Fibroblast of skin of back (primary cell): ENCODE measurements around the gene SPRED3. TPM values are rescaled to one million over a fixed set of nuclear protein-coding genes. Genes with fewer than 3 reads are reported as not detected.
"Not testable (repeated sequence)": the region's sequence is repeated elsewhere in the genome, so short reads cannot be mapped to it uniquely, and the experiment has no call there.

ENCODE experiments used
- DNase-seq: peaks from one replicate; pipeline ENCODE4 v3.0.0-alpha.2; 2013
- polyA plus RNA-seq, 2 experiments: library from polyadenylated mRNA; unstranded; fragments of 120-200 nt; gene quantifications; one replicate each; pipeline ENCODE4 v1.2.1, GENCODE V29; 2013; ENCODE audit not compliant: insufficient read length in 2 of 2

SPRED3 gene, protein sequence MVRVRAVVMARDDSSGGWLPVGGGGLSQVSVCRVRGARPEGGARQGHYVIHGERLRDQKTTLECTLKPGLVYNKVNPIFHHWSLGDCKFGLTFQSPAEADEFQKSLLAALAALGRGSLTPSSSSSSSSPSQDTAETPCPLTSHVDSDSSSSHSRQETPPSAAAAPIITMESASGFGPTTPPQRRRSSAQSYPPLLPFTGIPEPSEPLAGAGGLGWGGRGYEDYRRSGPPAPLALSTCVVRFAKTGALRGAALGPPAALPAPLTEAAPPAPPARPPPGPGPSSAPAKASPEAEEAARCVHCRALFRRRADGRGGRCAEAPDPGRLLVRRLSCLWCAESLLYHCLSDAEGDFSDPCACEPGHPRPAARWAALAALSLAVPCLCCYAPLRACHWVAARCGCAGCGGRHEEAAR
- 7.2 TPM for polyA plus RNA-seq (2013, experiment 1 of 2; ENCODE audit: insufficient read length)
- 4.3 TPM for polyA plus RNA-seq (2013, experiment 2 of 2; ENCODE audit: insufficient read length)

DNA sequence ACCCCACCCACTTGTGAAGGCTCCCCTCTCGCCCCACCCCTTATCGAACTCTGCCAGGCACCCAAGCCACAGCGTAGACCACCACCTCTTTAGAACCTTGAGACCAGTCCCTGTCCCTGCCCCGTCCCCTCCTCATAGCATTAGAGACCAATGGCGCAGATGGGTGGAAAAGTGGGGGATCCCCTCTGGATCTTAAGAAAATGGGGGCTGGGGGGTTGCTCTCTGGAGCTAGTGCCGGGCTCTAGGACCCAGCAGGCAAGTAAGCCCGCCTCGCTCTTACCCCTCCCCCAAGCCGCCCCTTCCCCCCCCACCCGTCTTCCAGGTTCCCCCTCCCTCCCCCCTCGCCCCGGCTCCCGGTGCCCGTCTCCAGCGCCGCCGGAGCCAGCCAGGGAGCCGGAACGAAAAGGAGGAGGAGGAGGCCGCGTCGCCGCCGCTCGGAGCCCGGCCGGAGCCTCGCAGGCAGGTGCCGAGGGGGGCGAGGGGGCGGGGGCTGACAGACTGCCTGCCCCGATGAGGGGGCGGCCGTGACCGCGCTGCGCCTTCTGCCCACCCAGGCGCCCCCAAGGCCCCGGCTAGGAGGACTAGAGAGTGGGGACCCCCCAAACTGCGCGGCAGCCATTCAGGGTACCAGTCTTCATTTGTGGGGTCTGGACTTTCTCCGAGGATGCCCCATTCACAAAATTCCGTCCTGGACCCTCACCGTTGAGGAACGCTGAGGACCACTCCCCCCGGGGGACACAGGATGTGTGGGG is at the start of gene SPRED3:
Gene SPRED3 (plus strand): TSS at position 349 of the 752 bp plus-strand sequence. CDS start 1,606 bp downstream, outside the sequence.
- DNase-seq = peak; percentile 69

DNA sequence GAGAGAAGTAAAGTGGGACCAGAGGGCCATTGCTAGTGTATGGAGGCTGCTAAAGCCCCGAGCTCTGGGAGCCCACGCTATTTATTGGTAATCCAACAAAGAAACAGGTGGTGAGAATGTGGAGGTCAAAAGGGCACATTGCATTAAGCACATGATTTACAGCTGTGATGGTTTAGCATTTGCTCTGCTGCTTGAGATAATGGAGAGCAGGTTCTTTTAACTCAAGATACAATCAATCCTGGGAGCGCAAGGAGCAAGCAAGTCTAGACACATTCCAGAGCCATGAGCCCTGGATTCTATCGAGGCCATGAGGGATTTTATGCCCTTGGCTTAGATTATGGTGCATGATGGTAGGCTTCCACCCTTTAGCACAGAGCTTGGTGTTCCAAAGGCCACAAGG is 49.5 kb upstream of the SPRED3 start:
- DNase-seq = peak; percentile 23

DNA sequence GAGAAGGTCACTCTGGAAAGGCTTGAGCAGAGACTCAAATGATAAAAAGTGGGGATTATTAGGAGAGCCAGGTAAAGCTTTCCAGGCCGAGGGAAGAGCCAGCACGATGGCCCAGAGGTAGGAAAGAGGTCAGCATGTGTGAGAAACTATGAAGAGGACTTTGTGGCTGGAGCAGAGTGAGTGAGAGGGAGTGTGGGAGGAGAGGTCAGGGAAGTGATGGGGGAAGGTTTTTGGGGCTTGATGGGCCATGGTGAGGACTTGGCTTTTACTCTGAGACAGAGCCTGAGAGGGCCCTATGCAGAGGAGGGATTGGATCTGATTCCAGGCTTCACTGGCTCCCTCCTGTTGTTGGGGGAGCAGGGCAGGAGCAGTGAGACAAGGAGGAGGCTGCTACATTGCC is 47.6 kb upstream of the SPRED3 start:
- DNase-seq = no peak

DNA sequence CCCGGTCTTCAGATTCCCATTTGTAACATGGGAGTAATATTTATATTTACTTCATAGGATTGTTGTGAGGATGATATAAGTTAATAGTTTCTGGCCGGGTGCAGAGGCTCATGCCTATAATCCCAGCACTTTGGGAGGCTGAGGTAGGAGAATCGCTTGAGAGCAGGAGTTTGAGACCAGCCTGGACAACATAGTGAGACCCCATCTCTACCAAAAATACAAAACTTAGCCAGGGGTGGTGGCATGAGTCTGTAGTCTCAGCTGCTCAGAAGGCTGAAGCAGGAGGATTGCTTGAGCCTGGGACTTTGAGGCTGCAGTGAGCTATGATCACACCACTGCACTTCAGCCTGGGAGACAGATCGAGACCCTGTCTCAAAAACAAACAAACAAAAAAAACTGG is 41.7 kb upstream of the SPRED3 start:
- DNase-seq = no peak

DNA sequence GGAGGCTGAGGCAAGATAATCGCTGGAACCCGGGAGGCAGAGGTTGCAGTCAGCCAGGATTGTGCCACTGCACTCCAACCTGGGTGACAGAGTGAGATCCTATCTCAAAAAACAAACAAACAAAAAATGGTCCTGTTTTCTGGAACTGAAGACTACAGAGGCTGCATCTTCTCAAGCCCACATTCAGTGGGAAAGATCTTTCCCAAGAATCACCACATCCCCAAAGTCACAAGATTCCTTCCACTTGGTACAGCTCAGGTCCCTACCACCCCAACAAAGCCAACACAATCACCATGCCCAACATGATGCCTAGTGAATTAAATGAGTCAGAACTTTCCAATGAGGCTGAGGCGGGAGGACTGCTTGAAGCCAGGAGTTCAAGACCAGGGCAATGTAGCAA is 37.6 kb upstream of the SPRED3 start:
- no peak for DNase-seq

DNA sequence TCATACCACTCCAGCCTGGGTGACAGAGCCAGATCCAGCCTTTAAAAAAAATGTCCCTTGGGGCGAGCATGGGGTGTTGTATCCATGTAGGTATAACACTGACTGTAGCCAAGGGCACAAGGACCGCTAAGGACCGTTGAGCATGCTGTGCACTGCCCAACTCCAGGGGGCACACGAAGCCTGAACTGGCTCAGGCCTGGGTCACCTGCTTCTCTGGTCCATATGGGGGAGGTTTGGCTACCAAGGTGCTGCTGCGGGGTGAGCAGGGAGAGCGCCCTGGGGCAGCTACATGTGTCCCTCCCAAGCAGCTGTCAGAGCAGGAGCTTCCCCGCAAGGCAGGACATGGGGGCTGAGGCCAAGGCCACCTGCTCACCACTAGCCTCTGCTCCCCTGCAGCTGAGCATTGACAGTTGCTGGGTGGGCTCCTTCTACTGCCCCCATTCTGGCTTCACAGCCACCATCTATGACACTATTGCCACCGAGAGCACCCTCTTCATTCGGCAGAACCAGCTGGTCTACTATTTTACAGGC is 36.6 kb upstream of the SPRED3 start:
- DNase-seq = no peak

DNA sequence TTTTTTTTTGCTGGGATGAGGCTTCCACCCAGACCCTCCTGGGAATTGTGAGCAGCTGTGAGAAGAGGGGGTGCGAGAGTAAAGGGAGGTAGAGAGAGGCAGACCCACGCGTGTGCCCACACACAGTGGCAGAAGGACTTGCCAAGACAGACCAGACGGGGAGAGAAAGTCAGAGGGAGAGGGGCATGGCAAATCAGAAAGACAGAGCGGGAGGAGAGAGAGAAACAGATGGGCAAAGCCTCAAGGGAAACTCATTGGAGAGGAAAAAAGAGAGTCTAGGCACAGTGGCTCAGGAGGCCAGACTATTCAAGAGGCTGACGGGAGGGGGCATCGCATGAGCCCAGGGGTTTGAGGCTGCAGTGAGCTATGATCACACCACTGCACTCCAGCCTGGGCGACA is 35.9 kb upstream of the SPRED3 start:
- DNase-seq = no peak

DNA sequence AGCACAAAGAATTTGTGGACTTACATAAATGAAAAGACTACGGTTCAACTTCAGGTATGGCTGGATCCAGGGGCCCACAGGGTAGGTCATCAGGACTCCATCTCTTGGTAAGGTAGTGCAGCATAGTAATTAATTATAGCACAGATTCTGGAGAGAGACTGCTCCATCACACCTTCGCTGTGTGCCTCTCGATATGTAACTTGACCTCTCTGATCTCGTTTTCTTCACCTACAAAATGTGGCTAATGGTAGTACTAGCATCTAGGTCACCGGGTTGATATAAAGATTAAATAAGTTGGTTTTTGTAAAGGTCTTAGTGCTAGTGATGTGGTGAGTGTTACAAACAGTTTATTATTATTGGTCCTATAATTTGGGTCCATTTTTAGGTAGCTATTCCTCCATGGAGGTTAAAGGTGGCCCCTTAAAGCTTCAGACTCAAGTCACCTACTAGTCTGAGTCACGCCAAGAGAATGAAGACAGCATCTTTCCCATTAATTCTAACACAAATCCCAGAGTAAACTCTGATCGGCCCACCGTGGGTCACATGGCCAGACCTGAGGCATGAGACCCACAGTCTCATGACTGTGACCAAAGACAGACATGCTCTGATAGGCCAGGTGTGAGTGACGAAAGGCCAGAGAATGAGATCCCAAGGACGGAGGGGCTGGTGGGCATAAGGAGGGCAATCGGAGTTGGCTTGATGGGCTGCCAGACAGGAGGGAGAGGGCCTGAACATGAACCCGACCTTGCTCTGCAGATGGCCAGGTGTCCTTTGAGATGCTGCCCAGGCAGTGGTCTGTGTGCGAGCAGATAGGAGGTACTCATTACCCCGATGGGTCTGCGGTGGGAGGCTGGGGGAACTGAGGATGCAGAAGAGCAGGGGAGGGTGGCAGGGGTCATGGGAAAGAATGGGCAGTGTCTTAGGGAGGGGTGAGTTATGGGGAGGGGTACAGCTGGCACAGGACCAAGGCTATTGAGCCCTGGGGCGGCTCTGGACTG is 32.5 kb upstream of the SPRED3 start:
- no peak for DNase-seq

DNA sequence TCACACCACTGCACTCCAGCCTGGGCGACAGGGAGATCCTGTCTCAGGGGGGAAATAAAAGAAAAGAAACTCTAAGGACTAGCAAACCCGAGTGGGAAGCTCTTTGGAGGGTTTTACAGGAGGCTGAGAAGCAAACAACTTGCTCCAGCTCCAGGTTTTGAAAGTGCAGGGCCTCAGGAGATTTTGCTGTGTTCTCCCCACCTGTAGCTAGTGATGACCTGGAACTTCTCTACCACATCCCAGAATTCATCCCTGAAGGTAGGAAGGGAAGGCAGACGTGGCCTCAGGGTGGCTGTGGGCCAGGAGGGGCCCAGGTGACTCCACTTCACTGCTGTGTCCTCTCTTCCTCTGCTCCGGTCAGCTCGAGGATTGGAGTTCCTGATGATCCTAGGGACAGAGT is 30.4 kb upstream of the SPRED3 start:
- DNase-seq = no peak

DNA sequence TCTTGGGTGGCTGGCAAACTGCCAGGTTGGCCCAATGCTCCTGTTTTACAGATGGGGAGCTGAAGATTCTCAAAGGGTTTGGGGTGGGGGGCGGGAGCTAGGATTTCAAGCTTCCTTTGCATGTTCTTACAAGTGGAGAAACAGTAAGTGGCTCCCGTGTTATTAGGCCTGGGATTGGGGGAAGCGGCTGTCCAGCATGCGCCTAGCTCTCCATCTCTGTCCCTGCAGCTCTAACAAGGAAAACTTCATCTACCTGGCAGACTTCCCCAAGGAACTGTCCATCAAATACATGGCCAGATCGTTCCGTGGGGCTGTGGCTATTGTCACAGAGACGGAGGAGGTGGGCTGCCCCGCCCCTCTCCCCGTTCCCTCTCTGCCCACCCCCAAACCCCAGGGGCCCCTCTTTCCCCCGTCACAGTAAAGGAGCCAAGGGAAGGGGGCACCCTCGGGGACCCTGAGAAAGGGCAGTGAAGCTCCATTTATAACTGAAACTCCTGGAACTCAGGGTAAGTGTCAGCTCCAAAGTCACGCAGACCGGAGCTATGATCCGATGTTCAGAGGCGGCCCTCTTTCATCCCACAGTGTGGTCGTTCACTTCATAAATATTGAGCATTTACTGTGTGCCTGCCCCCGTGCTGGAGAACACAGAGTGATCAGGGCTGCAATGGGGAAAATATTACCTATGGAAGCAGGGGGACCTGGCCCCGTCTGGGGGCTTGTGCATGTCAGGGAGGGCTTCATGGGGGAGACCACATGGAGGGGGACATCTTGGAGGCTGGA is 29.1 kb upstream of the SPRED3 start:
- DNase-seq = no peak

DNA sequence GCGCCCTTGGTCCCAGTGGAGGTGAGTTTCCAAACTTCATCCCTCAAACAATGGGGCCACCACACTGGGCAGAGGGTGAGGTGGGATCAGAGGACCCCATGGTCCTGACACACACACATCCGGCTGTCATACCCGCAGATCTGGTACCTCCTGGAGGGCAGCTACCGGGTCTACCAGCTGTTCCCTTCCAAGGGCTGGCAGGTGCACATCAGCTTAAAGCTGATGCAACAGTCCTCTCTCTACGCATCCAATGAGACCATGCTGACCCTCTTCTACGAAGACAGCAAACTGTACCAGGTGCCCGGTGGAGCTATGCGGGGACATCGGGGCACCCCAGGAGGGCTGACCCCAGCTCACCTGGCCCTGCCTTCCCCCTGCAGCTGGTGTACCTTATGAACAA is 28.1 kb upstream of the SPRED3 start:
- no peak for DNase-seq

DNA sequence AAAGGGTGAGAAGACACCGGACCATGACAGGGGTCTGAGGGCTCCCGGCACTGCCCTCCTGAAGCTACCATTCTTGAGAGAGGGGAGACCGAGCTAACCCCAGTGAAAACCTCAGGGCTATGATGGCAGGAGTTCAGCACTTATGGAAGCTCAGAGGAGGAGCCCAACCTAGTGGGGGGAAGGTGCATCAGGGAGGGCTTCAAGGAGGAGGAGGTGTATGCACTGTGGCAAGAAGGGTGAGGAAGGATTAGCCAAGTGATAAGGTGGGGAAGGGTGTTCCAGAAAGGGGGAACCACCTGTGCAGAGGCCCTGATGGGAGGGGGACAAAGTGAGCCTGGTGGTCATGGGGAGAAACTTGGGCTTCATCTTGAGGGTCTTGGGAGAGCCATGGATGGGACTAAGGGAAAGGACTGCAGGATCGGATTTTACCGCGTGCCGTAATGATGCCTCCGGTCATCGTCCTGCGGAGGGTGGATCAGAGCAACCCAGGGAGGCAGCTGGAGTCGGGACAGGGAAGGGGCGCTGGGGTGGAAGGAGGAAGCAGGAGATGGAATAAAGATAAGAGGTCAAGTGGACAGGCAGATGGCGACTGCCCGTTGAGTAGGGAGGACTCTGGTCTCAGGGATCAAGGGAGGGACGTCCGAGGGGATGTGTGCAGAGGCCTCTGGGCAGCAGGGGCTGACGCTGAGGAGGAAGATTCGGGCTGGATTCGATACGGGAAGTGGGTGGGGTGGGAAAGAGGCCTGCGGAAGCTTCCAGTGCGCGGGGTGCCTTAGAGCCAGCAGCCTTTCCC is 27.5 kb upstream of the SPRED3 start:
- no peak for DNase-seq

DNA sequence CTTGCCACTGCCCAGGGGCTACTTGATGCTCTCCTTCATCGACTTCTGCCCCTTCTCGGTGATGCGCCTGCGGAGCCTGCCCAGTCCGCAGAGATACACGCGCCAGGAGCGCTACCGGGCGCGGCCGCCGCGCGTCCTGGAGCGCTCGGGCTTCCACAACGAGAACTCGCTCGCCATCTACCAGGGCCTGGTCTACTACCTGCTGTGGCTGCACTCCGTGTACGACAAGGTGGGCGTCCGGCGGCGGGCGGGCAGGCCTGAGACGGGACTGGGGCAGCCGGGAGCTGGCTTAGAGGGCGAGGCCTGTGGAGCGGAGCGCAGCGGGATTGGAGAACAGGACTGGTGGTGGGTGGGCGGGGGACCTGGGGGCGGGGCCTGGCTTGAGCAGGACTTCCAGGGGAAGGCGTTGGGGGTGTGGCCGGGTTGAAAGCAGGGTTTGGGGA is 26.8 kb upstream of the SPRED3 start:
- peak; percentile 77 for DNase-seq

DNA sequence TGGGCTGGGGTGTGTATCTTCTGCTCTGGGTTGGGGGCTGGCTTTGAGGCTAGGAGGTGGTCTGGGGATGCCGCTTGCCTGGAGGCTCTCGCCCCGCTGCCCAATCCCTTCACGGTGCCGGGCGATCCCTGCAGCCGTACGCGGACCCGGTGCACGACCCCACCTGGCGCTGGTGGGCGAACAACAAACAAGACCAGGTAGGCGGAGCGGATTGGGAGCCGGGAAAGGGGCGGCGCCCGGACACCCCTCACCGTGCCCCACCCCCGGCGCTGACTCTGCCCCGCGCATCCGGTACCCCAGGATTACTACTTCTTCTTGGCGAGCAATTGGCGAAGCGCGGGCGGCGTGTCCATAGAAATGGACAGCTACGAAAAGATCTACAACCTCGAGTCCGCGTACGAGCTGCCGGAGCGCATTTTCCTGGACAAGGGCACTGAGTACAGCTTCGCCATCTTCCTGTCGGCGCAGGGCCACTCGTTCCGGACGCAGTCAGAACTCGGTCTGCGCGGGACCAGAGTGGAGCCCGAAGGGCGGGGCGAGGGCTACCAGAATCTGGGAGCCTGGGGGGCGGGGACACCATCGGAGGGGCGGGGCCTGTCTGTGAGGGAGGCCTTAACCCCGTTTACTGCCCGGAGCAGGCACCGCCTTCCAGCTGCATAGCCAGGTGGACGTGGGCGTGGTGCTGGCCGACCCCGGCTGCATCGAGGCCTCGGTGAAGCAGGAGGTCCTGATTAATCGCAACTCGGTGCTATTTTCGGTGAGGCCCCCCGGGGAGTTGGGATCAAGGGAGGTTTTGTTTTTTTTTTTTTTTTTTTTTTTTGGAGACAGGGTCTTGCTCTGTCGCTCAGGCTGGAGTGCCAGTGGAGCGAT is 26.2 kb upstream of the SPRED3 start:
- DNase-seq = peak; percentile 69

DNA sequence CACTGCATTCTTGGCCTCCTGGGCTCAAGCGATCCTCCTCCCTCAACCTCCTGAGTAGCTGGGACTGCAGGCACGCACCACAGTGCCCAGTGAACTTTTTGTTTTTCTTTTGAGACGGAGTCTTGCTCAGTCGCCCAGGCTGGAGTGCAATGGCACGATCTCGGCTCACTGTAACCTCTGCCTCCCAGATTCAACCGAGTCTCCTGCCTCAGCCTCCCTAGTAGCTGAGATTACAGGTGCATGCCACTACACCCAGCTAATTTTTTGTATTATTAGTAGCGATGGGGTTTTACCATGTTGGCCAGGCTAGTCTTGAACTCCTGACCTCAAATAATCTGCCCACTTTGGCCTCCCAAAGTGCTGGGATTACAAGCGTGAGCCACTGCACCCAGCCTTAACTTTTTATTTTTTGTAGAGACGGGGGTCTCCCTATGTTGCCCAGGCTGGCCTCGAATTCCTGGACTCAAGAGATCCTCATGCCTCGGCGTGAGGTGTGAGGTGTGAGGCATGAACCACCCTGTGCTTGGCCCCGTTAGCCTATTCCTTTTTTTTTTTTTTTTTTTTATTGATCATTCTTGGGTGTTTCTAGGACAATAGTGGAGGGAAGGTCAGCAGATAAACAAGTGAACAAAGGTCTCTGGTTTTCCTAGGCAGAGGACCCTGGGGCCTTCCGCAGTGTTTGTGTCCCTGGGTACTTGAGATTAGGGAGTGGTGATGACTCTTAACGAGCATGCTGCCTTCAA is 25.4 kb upstream of the SPRED3 start:
- DNase-seq = not testable (repeated sequence)

DNA sequence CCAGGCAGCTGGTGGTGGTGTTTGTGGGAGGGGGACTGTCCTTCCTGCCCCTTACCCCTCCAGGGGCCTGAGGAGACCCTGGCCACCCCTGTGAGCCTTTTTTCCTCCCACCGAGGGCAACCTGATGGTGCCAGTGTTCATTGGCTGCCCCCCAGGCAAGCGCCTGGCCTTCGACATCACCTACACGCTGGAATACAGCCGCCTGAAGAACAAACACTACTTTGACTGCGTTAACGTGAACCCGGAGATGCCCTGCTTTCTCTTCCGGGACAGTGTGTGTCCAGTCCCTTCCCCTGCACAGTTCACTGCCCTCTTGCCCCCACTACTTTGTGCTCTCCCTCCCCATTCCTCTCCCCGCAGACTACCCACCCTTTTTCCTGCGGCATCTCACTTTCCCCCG is 21.5 kb upstream of the SPRED3 start:
- no peak for DNase-seq

DNA sequence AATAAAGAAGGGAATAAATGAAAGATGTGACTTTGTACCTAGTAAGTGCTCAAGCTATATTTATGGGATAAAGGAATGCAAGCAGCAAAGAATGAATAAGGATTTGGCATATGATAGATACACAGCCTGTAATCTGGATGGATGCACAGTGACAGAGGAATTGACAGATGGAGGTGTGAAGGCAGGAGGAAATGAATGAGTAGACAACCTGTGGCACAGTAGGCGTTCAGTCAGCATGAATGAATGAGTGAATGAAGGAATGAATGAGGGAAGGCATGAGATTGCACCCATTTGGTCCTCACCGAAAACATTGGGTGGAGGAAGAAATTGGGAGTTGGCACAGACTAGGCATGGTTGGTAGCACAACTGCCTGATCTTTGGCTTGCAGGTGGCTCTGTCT is 18.9 kb upstream of the SPRED3 start:
- DNase-seq = no peak

DNA sequence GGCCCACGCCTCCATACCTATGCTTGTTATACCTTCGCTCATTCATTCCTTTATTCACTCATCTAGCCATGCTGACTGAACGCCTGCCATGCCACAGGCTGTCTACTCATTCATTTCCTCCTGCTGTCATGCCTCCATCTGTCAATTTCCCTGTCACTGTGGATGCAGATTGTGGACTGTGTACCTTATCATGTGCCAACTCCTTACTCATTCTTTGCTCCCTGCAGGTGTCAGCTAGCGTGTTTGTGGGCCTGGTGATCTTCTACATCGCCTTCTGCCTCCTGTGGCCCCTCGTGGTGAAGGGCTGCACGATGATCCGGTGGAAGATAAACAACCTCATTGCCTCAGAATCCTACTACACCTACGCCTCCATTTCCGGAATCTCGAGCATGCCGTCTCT is 18.2 kb upstream of the SPRED3 start:
- no peak for DNase-seq

DNA sequence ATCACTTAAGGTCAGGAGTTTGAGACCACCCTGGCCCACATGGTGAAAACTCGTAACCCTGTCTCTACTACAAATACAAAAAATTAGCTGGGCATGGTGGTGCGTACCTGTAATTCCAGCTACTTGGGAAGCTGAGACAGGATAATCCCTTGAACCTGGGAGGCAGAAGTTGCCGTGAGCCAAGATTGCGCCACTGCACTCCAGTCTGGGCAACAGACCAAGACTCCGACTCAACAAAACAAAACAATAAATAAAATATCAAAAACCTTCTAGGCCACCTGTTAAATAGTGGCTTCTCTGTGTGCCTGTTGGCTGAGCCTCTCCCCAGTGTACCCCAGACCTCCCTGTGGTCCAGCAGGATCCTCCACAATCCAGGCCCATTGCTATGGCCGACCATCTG is 17.4 kb upstream of the SPRED3 start:
- DNase-seq = no peak
